H9 (cell line): ENCODE results near the gene LDHAL6B. TPM values are rescaled to one million over a fixed set of nuclear protein-coding genes. Genes with fewer than 3 reads are reported as not detected.

Source experiments
- DNase-seq: peaks from one replicate; pipeline ENCODE4 v3.0.0-alpha.2; 2017
- H2AFZ ChIP-seq: one replicate; pipeline ENCODE4 v1.6.1; 2013; ENCODE audit warnings: mild to moderate bottlenecking, low read length, control low read depth, moderate library complexity
- H2AK5ac ChIP-seq: 2 replicates; pipeline ENCODE4 v1.6.1; 2013; ENCODE audit warnings: low read length, control low read depth, mixed read lengths; ENCODE audit not compliant: insufficient read length
- H2BK120ac ChIP-seq: one replicate; pipeline ENCODE4 v1.6.1; 2013; ENCODE audit warnings: low read depth, mild to moderate bottlenecking, low read length, control low read depth, inconsistent platforms; ENCODE audit not compliant: poor library complexity, severe bottlenecking
- H2BK12ac ChIP-seq: 2 replicates; pipeline ENCODE4 v1.6.1; 2013; ENCODE audit warnings: low read length, control low read depth, mixed read lengths, low read depth; ENCODE audit not compliant: insufficient read length
- H2BK15ac ChIP-seq: 2 replicates; pipeline ENCODE4 v1.6.1; 2013; ENCODE audit warnings: low read depth, low read length, control low read depth
- H2BK20ac ChIP-seq: one replicate; pipeline ENCODE4 v1.6.1; 2013; ENCODE audit warnings: low read depth, mild to moderate bottlenecking, low read length, control low read depth, inconsistent platforms; ENCODE audit not compliant: poor library complexity, severe bottlenecking
- H2BK5ac ChIP-seq: 2 replicates; pipeline ENCODE4 v1.6.1; 2013; ENCODE audit warnings: low read length, control low read depth, mixed read lengths; ENCODE audit not compliant: insufficient read length
- H3K14ac ChIP-seq: 2 replicates; pipeline ENCODE4 v1.6.1; 2013; ENCODE audit warnings: low read length, control low read depth; ENCODE audit not compliant: insufficient read depth
- H3K18ac ChIP-seq: 2 replicates; pipeline ENCODE4 v1.6.1; 2013; ENCODE audit warnings: low read depth, mild to moderate bottlenecking, mixed read lengths, low read length, control low read depth; ENCODE audit not compliant: insufficient read length
- H3K23ac ChIP-seq: 2 replicates; pipeline ENCODE4 v1.6.1; 2013; ENCODE audit warnings: low read length, control low read depth, mixed read lengths, low read depth; ENCODE audit not compliant: insufficient read length
- H3K23me2 ChIP-seq: 2 replicates; pipeline ENCODE4 v1.6.1; 2013; ENCODE audit warnings: low read depth, mild to moderate bottlenecking, mixed read lengths, low read length, control low read depth; ENCODE audit not compliant: insufficient read length, poor library complexity, severe bottlenecking
- H3K27ac ChIP-seq: 2 replicates; pipeline ENCODE4 v1.5.1; 2013; ENCODE audit warnings: low read length, control low read depth, mixed read lengths, low read depth; ENCODE audit not compliant: insufficient read length
- H3K27me3 ChIP-seq: 2 replicates; pipeline ENCODE4 v1.6.1; 2013; ENCODE audit warnings: low read length, control low read depth, inconsistent platforms; ENCODE audit not compliant: insufficient read depth
- H3K4ac ChIP-seq: 2 replicates; pipeline ENCODE4 v1.6.1; 2013; ENCODE audit warnings: low read depth, mild to moderate bottlenecking, control low read depth, inconsistent platforms, low read length, moderate library complexity
- H3K4me1 ChIP-seq: 2 replicates; pipeline ENCODE4 v1.6.1; 2013; ENCODE audit warnings: low read length, control low read depth, inconsistent platforms; ENCODE audit not compliant: insufficient read depth
- H3K4me2 ChIP-seq: 2 replicates; pipeline ENCODE4 v1.6.1; 2013; ENCODE audit warnings: low read length, control low read depth, mixed read lengths; ENCODE audit not compliant: insufficient read length, insufficient read depth
- H3K56ac ChIP-seq: 2 replicates; pipeline ENCODE4 v1.6.1; 2013; ENCODE audit warnings: low read depth, mild to moderate bottlenecking, mixed read lengths, low read length, control low read depth; ENCODE audit not compliant: insufficient read length
- H3K79me1 ChIP-seq: 2 replicates; pipeline ENCODE4 v1.6.1; 2013; ENCODE audit warnings: low read depth, mild to moderate bottlenecking, moderate library complexity, low read length, control low read depth, inconsistent platforms; ENCODE audit not compliant: insufficient read depth, poor library complexity, severe bottlenecking
- H3K79me2 ChIP-seq: 2 replicates; pipeline ENCODE4 v1.6.1; 2013; ENCODE audit warnings: low read length, control low read depth, inconsistent platforms; ENCODE audit not compliant: insufficient read depth
- H3K9ac ChIP-seq: 2 replicates; pipeline ENCODE4 v1.6.1; 2013; ENCODE audit warnings: low read length, control low read depth, mixed read lengths; ENCODE audit not compliant: insufficient read length; ENCODE audit errors: extremely low read depth
- H3K9me3 ChIP-seq: one replicate; pipeline ENCODE4 v1.6.1; 2013; ENCODE audit warnings: low read depth, low read length, inconsistent platforms; ENCODE audit not compliant: control insufficient read depth
- H3T11ph ChIP-seq: one replicate; pipeline ENCODE4 v1.6.1; 2013; ENCODE audit warnings: mild to moderate bottlenecking, low read length, control low read depth, inconsistent platforms
- H4K20me1 ChIP-seq: one replicate; pipeline ENCODE4 v1.6.1; 2013; ENCODE audit not compliant: control insufficient read depth, insufficient read length, insufficient read depth
- H4K5ac ChIP-seq: 2 replicates; pipeline ENCODE4 v1.6.1; 2013; ENCODE audit warnings: low read depth, mild to moderate bottlenecking, mixed read lengths, low read length, control low read depth; ENCODE audit not compliant: insufficient read length
- H4K8ac ChIP-seq: replicated peaks from 2 replicates; pipeline ENCODE4 v1.6.1; 2013; ENCODE audit warnings: low read length, control low read depth, mixed read lengths, low read depth; ENCODE audit not compliant: insufficient read length
- H4K91ac ChIP-seq: 2 replicates; pipeline ENCODE4 v1.6.1; 2013; ENCODE audit warnings: low read depth, mild to moderate bottlenecking, moderate library complexity, mixed read lengths, low read length, control low read depth; ENCODE audit not compliant: insufficient read length
- H3K27ac Mint-ChIP-seq, 3 experiments: 2 replicates in 2 of 3; 3 replicates in 1 of 3; pipeline ENCODE4 v1.8.0; 2020 to 2021; ENCODE audit warnings: mixed read lengths in 3 of 3, mild to moderate bottlenecking in 1 of 3, moderate library complexity in 1 of 3
- H3K27me3 Mint-ChIP-seq: 2 replicates; pipeline ENCODE4 v1.8.0; 2021; ENCODE audit warnings: low read depth, mild to moderate bottlenecking, moderate library complexity, mixed read lengths
- H3K36me3 Mint-ChIP-seq, 3 experiments: 2 replicates in 2 of 3; 3 replicates in 1 of 3; pipeline ENCODE4 v1.8.0; 2020 to 2021; ENCODE audit warnings: low read depth in 3 of 3, mixed read lengths in 3 of 3; ENCODE audit not compliant: insufficient read depth in 1 of 3
- H3K4me1 Mint-ChIP-seq, 2 experiments: 2 replicates each; pipeline ENCODE4 v1.8.0; 2020; ENCODE audit warnings: mixed read lengths in 2 of 2
- H3K4me3 Mint-ChIP-seq, 2 experiments: 2 replicates in 1 of 2; 3 replicates in 1 of 2; pipeline ENCODE4 v1.8.0; 2020 to 2021; ENCODE audit warnings: mild to moderate bottlenecking in 2 of 2, mixed read lengths in 2 of 2, moderate library complexity in 1 of 2
- H3K9me3 Mint-ChIP-seq, 2 experiments: 2 replicates in 1 of 2; 3 replicates in 1 of 2; pipeline ENCODE4 v1.8.0; 2020; ENCODE audit warnings: mild to moderate bottlenecking in 2 of 2, mixed read lengths in 2 of 2, moderate library complexity in 1 of 2
- WGBS: extraction: QIAGEN DNeasy Blood & Tissue Kit; methylation state at CpG from one replicate; pipeline ENCODE4 v1.1.7; 2013; ENCODE audit warnings: missing lambda C conversion rate, low lambda C conversion rate, mixed read lengths; ENCODE audit not compliant: insufficient read length; ENCODE audit errors: extremely low coverage; 5-methylcytosine and 5-hydroxymethylcytosine counted together
- total RNA-seq: library from RNA; stranded (reverse); gene quantifications from 2 replicates; pipeline ENCODE4 v1.2.1, GENCODE V29; 2021
- TF ChIP-seq, protein P1 (sequence below): fragments of 200-600 bp; sonication (generic); conservative IDR thresholded peaks from 3 replicates; pipeline ENCODE4 v1.8.0; 2021; ENCODE audit warnings: antibody characterized with exemption, mild to moderate bottlenecking

LDHAL6B gene
- total RNA-seq, 1 experiment from 2014 or later: not detected

GRCh38 chr15:59168536-59168935 lies 38.1 kb upstream of the LDHAL6B start:
- Histone ChIP-seq H3T11ph (no peak overlapping the region), H3K79me2 (no peaks in the 10 kb centered on the region), H2BK5ac (no peak overlapping the region), H3K4ac (no peak overlapping the region), H2BK120ac (no peak overlapping the region), H2AK5ac (no peak overlapping the region), H3K4me2 (no peak overlapping the region), H3K27me3 (no peaks in the 10 kb centered on the region), H4K20me1 (no peaks in the 10 kb centered on the region), H3K4me1 (no peaks in the 10 kb centered on the region), H2BK20ac (no peak overlapping the region), H3K9me3 (no peaks in the 10 kb centered on the region), H2AFZ (no peak overlapping the region), H2BK15ac (no peak overlapping the region), H3K56ac (no peak overlapping the region), H4K91ac (no peak overlapping the region), H3K18ac (no peak overlapping the region), H3K9ac (no peak overlapping the region), H2BK12ac (no peak overlapping the region), H3K23ac (no peak overlapping the region), H3K79me1 (no peaks in the 10 kb centered on the region), H3K27ac (no peak overlapping the region), H3K23me2 (no peaks in the 10 kb centered on the region), H3K14ac (no peak overlapping the region), H4K5ac (no peak overlapping the region), H4K8ac (no peak overlapping the region)
- no peak overlapping the region for H3K4me3 Mint-ChIP-seq
- no peak overlapping the region; a peak in 2 of 7 replicates for H3K27ac Mint-ChIP-seq
- no peak for DNase-seq
- WGBS: no CpG with 5 or more reads among the region's 7 CpGs
- H3K27me3 Mint-ChIP-seq: no peaks in the 10 kb centered on the region
- H3K36me3 Mint-ChIP-seq: peaks cover 7 to 77% (median 35%) of the 10 kb centered on the region in 3 experiments
- peaks cover 5 to 17% of the 10 kb centered on the region in 2 experiments; a peak in 2 of 4 replicates for H3K4me1 Mint-ChIP-seq
- no peaks in the 10 kb centered on the region for H3K9me3 Mint-ChIP-seq
- TF ChIP-seq, protein P1, sequence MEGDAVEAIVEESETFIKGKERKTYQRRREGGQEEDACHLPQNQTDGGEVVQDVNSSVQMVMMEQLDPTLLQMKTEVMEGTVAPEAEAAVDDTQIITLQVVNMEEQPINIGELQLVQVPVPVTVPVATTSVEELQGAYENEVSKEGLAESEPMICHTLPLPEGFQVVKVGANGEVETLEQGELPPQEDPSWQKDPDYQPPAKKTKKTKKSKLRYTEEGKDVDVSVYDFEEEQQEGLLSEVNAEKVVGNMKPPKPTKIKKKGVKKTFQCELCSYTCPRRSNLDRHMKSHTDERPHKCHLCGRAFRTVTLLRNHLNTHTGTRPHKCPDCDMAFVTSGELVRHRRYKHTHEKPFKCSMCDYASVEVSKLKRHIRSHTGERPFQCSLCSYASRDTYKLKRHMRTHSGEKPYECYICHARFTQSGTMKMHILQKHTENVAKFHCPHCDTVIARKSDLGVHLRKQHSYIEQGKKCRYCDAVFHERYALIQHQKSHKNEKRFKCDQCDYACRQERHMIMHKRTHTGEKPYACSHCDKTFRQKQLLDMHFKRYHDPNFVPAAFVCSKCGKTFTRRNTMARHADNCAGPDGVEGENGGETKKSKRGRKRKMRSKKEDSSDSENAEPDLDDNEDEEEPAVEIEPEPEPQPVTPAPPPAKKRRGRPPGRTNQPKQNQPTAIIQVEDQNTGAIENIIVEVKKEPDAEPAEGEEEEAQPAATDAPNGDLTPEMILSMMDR: no peak
